Measurements from ENCODE around the gene TSPAN10.
"Not testable (repeated sequence)": the region's sequence is repeated elsewhere in the genome, so short reads cannot be mapped to it uniquely, and the experiment has no call there.

Gene TSPAN10

DNA sequence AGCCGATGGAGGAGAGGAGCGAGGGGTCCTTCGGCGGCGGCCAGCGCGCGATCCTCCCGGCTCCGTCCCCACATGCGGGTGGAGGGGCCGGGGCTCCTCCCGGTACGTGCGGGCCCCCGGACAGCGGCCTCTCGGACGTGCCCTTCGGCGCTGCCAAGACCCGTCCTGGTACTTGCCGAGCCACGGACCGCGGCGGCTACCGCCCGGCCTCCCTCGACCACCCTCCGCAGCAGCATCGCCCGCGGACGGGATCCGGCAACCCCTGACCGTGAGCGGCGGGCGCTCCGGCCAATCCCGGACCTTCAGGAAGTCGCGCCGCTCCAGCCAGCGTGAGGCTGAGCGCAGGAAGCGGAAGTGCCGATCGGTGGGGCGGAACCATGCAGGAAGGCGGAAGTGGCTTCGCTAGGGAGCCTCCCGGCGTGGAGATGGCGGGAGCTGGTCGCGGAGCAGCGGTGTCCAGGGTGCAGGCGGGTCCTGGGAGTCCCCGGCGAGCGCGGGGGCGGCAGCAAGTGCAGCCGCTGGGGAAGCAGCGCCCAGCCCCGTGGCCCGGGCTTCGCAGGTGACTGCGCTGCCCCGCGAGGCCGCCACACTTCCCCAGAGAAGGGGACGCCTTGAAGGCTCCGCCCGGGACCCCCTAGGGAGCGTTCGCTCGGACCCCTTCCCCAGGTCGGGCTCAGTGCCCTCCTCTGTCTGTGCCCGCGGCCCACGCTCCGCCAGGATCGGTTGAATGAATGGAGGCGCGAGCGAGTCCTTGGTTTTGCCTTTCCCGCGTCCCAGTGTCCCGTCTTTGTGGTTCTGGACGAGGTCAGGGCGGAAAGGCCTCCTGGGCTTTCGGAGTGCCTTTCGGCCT is 29.6 kb downstream of the TSPAN10 start, which contains the start of the genes CCDC137 and OXLD1:
TSS of gene CCDC137 (plus strand) at position 396 of the 850 bp plus-strand sequence. CDS start at position 426, 30 bp downstream.
TSS of gene OXLD1 (minus strand) at position 264 of the 850 bp plus-strand sequence. CDS start at position 236, 28 bp downstream.
- peaks cover 4% of the 10 kb centered on the region for H3K4me1 ChIP-seq (ENCODE audit: control insufficient read depth, insufficient read depth, low read length)
- H3K27me3 ChIP-seq (ENCODE audit: control insufficient read depth, insufficient read depth, low read length): no peaks in the 10 kb centered on the region
- peak within 1 kb of the TSS; percentile 89 for H3K9ac ChIP-seq (ENCODE audit: low read depth, low read length)
- H3K4me3 ChIP-seq (ENCODE audit: low read depth, low read length): peak within 1 kb of the TSS; percentile 96
- H3K9me3 ChIP-seq (ENCODE audit: control insufficient read depth, insufficient read depth, low read length): no peaks in the 10 kb centered on the region
- peaks cover 31% of the 10 kb centered on the region for H3K36me3 ChIP-seq (ENCODE audit: control insufficient read depth, insufficient read depth, low read length)

DNA sequence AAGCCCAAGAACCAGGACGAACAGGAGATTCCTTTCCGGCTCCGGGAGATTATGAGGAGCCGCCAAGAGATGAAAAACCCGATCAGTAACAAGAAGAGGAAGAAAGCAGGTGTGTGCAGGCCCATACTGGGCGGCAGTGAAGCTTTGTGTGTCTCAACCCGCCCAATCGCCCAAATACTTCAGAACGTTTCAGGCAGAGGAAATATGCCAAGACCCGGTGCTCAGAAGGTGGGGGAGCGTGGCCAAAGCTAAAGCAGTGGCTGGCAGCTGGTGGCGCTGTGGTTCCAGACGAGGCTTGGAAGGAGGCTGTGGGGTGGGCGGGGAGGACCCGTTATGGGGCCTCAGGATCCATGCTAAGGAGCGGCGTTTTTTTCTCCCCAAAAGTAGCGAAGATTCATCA is 30.8 kb downstream of the TSPAN10 start:
- Histone ChIP-seq H3K27me3 (ENCODE audit: control insufficient read depth, insufficient read depth, low read length) (no peaks in the 10 kb centered on the region), H3K4me3 (ENCODE audit: low read depth, low read length) (peak overlapping the region; percentile 35), H3K9me3 (ENCODE audit: control insufficient read depth, insufficient read depth, low read length) (no peaks in the 10 kb centered on the region), H3K4me1 (ENCODE audit: control insufficient read depth, insufficient read depth, low read length) (peaks cover 4% of the 10 kb centered on the region), H3K36me3 (ENCODE audit: control insufficient read depth, insufficient read depth, low read length) (peaks cover 43% of the 10 kb centered on the region), H3K9ac (ENCODE audit: low read depth, low read length) (no peak overlapping the region)

DNA sequence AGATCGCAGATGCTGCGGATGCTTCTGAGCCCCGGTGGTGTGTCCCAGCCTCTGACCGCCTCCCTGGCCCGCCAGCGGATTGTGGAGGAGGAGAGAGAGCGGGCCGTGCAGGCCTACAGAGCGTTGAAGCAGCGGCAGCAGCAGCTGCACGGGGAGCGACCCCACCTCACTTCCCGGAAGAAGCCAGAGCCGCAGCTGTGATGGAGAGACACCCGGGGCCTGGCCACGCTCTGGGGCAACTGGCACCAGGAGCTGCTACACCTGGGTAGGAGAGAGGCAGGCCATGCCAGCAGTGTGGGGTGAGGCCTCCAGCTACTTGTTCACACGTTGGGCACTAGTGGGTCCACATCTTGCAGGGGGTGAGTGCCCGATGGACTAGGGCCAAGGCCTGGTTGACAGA is 35.5 kb downstream of the TSPAN10 start:
- no peaks in the 10 kb centered on the region for H3K27me3 ChIP-seq (ENCODE audit: control insufficient read depth, insufficient read depth, low read length)

DNA sequence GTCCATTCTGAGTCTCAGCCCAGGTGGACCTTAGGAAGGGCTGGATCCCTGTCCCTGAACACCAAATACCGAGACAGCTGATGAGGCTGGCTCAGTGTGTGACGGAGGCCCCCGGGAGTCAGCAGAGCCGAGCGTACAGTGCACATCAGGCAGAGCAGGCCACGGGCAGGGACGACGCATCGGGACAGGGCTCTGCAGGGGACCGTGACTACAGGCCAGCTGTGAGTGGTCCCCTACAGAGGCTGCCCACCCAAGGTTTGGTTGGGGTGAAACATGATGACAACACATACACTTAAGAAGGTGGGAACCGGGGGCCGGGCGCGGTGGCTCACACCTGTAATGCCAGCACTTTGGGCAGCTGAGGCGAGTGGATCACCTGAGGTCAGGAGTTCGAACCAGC is 36.0 kb downstream of the TSPAN10 start:
- Histone ChIP-seq H3K9me3 (ENCODE audit: control insufficient read depth, insufficient read depth, low read length) (no peaks in the 10 kb centered on the region), H3K4me3 (ENCODE audit: low read depth, low read length) (no peak overlapping the region), H3K27me3 (ENCODE audit: control insufficient read depth, insufficient read depth, low read length) (no peaks in the 10 kb centered on the region), H3K9ac (ENCODE audit: low read depth, low read length) (no peak overlapping the region), H3K4me1 (ENCODE audit: control insufficient read depth, insufficient read depth, low read length) (no peaks in the 10 kb centered on the region), H3K36me3 (ENCODE audit: control insufficient read depth, insufficient read depth, low read length) (peaks cover 39% of the 10 kb centered on the region)

More for the DNA sequence above, 35.5 kb downstream of the TSPAN10 start:
- Histone ChIP-seq H3K36me3 (ENCODE audit: control insufficient read depth, insufficient read depth, low read length) (peaks cover 39% of the 10 kb centered on the region), H3K4me3 (ENCODE audit: low read depth, low read length) (no peak overlapping the region), H3K9me3 (ENCODE audit: control insufficient read depth, insufficient read depth, low read length) (no peaks in the 10 kb centered on the region), H3K9ac (ENCODE audit: low read depth, low read length) (no peak overlapping the region), H3K4me1 (ENCODE audit: control insufficient read depth, insufficient read depth, low read length) (no peaks in the 10 kb centered on the region)

DNA sequence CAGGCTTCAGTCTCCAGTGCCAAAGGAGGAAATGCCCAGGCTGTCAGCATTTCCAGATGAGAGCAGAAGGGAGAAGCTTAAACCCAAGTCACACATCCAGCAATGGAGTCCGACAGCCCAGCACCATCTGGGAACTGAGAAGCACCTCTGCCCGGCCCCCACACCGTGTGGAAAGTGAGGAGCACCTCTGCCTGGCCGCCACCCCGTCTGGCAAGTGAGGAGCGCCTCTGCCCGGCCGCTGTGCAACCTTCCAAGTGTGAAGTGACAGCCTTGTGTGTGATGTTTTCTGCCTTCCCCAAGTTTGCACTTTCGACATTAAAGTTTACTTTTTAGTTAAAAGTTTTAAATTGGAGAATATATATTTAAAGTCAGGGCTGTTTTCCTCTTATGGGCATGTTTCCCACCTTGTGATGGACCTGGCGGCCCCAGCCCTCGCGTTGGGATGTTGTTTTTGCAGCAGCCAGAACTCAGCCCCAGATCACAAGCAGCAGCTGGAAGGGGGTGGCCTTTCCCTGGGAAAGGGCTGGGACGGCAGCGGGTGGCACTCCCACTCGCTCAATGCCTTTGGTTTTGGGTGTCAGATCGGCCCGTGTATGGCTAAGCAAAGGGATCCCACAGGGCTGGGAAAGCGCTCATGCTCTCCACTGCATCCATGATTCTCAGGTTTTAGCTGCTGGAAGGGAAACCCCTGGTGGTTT is 36.7 kb downstream of the TSPAN10 start:
- no peaks in the 10 kb centered on the region for H3K4me1 ChIP-seq (ENCODE audit: control insufficient read depth, insufficient read depth, low read length)
- H3K27me3 ChIP-seq (ENCODE audit: control insufficient read depth, insufficient read depth, low read length): no peaks in the 10 kb centered on the region
- H3K36me3 ChIP-seq (ENCODE audit: control insufficient read depth, insufficient read depth, low read length): peaks cover 38% of the 10 kb centered on the region
- no peak overlapping the region for H3K4me3 ChIP-seq (ENCODE audit: low read depth, low read length)
- no peaks in the 10 kb centered on the region for H3K9me3 ChIP-seq (ENCODE audit: control insufficient read depth, insufficient read depth, low read length)
- no peak overlapping the region for H3K9ac ChIP-seq (ENCODE audit: low read depth, low read length)

DNA sequence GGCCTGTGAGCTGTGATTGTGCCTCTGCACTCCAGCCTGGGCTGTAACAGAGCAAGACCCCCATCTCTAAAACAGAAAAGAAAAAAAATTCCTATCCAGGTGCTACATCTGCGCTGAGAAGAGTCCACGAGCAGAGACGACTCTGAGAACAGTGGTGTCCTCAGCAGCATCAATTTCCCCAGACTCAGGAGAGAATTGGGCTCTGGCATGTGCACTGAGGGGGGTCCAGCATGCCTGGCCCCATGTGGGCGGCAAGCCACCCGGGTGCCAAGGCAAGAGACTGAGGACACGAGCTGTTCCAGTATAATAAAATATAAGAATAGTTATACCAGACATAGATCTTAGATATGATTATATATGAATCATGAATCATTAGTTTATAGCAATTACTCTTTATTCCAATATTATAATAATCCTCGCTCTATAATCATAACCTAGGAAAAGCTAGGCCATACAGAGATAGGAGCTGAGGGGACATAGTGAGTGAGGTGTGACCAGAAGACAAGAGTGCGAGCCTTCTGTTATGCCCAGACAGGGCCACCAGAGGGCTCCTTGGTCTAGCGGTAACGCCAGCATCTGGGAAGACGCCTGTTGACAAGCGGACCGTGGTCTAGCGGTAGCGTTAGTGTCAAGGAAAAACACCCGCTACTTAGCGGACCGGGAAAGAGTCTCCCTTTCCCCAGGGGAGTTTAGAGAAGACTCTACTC is 38.7 kb downstream of the TSPAN10 start:
- H3K9me3 ChIP-seq (ENCODE audit: control insufficient read depth, insufficient read depth, low read length); H3K9ac ChIP-seq (ENCODE audit: low read depth, low read length); H3K4me1 ChIP-seq (ENCODE audit: control insufficient read depth, insufficient read depth, low read length); H3K4me3 ChIP-seq (ENCODE audit: low read depth, low read length); H3K27me3 ChIP-seq (ENCODE audit: control insufficient read depth, insufficient read depth, low read length): not testable (repeated sequence)
- peaks cover 22% of the 10 kb centered on the region for H3K36me3 ChIP-seq (ENCODE audit: control insufficient read depth, insufficient read depth, low read length)

DNA sequence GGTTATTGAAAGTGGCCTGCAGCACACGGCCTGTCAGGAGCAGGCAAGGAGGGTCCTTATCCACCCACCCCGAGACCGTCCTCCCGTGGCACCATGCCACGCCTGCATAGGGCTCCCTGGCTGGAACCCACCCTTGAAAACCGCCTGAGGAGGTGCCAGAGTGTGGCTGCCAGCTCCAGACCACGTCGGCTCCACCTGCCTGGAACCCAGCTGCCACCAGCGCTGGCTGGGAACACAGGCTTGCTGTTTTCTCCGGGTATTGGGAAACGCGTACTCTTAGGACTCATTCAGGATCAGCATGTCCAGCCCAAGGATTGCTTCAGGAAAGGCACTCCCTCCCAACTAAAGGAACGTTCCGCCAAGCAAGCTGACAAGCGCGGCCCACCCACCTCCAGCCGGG is 39.9 kb downstream of the TSPAN10 start:
- Histone ChIP-seq H3K4me1 (ENCODE audit: control insufficient read depth, insufficient read depth, low read length) (no peaks in the 10 kb centered on the region), H3K9ac (ENCODE audit: low read depth, low read length) (no peak overlapping the region), H3K9me3 (ENCODE audit: control insufficient read depth, insufficient read depth, low read length) (no peaks in the 10 kb centered on the region), H3K36me3 (ENCODE audit: control insufficient read depth, insufficient read depth, low read length) (peaks cover 19% of the 10 kb centered on the region), H3K4me3 (ENCODE audit: low read depth, low read length) (no peak overlapping the region), H3K27me3 (ENCODE audit: control insufficient read depth, insufficient read depth, low read length) (no peaks in the 10 kb centered on the region)

DNA sequence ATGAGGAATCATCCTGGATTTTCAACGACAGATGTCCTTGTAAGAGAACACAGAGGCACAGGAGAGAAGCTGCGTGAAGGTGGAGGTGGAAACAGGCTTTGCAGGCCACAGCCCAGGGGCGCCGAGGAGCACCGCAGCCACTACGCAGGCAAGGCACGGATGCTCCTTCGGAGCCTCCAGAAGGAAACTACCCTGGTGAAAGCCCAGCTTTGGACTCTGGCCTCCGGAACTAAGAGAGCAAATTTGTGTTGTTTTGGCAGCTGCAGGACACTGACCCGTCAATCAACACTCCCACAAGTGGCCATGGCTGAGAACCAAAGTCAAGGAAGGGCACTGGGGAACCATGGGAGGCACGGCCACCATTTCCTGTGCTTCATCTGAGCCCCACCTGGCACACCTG is 43.2 kb downstream of the TSPAN10 start:
- Histone ChIP-seq H3K36me3 (ENCODE audit: control insufficient read depth, insufficient read depth, low read length) (peaks cover 11% of the 10 kb centered on the region), H3K9me3 (ENCODE audit: control insufficient read depth, insufficient read depth, low read length) (no peaks in the 10 kb centered on the region), H3K27me3 (ENCODE audit: control insufficient read depth, insufficient read depth, low read length) (no peaks in the 10 kb centered on the region), H3K4me1 (ENCODE audit: control insufficient read depth, insufficient read depth, low read length) (peaks cover 6% of the 10 kb centered on the region), H3K9ac (ENCODE audit: low read depth, low read length) (no peak overlapping the region), H3K4me3 (ENCODE audit: low read depth, low read length) (no peak overlapping the region)

DNA sequence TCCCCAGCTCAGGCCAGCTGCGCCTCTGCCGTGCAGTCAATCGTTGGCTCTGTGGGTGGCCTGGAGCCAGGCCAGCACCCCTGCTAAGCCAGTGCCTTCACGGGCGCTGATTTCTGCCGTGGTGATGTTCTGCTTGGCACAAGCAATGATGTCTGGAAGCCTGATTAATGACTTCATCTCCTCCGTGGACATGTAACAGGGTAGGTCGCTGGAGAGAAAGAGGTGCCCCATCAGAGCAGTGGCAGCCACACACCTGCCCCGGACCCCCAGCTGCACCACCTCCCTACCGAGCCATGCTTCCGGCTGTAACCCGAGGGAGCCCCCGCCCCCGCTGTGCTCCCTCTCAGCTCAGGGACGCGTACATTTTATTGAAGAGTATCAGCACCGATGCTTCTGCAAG is 44.7 kb downstream of the TSPAN10 start:
- Histone ChIP-seq H3K4me3 (ENCODE audit: low read depth, low read length) (no peak overlapping the region), H3K9me3 (ENCODE audit: control insufficient read depth, insufficient read depth, low read length) (no peaks in the 10 kb centered on the region), H3K27me3 (ENCODE audit: control insufficient read depth, insufficient read depth, low read length) (no peaks in the 10 kb centered on the region), H3K4me1 (ENCODE audit: control insufficient read depth, insufficient read depth, low read length) (peaks cover 6% of the 10 kb centered on the region), H3K9ac (ENCODE audit: low read depth, low read length) (no peak overlapping the region), H3K36me3 (ENCODE audit: control insufficient read depth, insufficient read depth, low read length) (peaks cover 24% of the 10 kb centered on the region)

DNA sequence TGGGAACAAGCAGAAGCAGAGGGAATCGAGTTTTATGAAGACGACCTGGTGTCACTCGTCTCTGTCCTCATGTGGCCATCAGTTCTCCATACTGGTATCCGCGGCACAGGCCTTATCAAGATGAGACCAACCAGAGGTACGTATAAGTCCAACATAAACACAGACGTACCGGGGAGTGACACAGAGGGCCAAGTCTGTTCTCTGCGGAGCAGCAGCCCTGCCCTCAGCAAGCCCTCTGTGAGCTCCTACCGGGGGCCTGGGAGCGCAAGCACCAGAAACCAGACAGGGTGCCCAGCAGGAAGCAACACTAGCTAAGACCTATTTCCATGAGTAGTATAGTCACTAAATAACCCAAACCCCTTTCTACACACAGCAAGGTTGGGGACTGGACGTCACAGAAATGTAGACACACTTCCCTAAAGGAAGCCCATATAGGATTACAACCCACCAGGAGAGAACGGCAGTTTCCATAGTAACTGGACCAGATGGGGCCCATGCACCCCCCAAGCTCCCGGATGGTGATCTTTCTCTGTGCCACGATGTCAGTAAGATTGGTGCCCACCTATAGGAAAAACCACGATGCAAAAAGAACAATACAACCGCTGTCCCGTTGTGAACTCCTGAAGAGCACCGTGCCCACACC is 45.7 kb downstream of the TSPAN10 start:
- Histone ChIP-seq H3K4me3 (ENCODE audit: low read depth, low read length) (peak overlapping the region; percentile 82), H3K36me3 (ENCODE audit: control insufficient read depth, insufficient read depth, low read length) (peaks cover 35% of the 10 kb centered on the region), H3K9ac (ENCODE audit: low read depth, low read length) (peak overlapping the region; percentile 90), H3K4me1 (ENCODE audit: control insufficient read depth, insufficient read depth, low read length) (peaks cover 6% of the 10 kb centered on the region), H3K27me3 (ENCODE audit: control insufficient read depth, insufficient read depth, low read length) (no peaks in the 10 kb centered on the region), H3K9me3 (ENCODE audit: control insufficient read depth, insufficient read depth, low read length) (no peaks in the 10 kb centered on the region)

DNA sequence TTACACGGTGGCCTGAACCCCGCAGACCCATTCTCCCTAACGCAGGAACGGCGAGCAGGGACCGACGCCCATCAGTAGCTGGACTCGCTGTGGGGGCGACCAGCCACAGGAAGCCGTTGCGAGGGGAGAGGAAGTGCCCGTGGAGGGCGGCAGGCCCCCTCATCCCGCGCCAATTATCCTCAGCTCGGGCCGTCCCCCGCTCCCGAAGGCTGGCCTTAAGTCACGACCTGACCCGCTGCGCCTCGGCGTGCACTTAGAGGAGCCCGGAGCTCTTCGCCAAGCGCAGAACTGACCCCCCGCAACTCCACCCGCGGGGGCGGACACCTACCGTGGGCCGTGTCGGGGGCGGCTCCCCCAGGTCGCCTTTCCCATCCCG is 46.2 kb downstream of the TSPAN10 start:
- Histone ChIP-seq H3K9ac (ENCODE audit: low read depth, low read length) (peak overlapping the region; percentile 90), H3K4me1 (ENCODE audit: control insufficient read depth, insufficient read depth, low read length) (peaks cover 6% of the 10 kb centered on the region), H3K36me3 (ENCODE audit: control insufficient read depth, insufficient read depth, low read length) (peaks cover 39% of the 10 kb centered on the region), H3K9me3 (ENCODE audit: control insufficient read depth, insufficient read depth, low read length) (no peaks in the 10 kb centered on the region), H3K4me3 (ENCODE audit: low read depth, low read length) (peak overlapping the region; percentile 82), H3K27me3 (ENCODE audit: control insufficient read depth, insufficient read depth, low read length) (no peaks in the 10 kb centered on the region)
